Measurements from ENCODE around the gene TAF1A. TPM values are rescaled to one million over a fixed set of nuclear protein-coding genes. Genes with fewer than 3 reads are reported as not detected.

Gene TAF1A
- total RNA-seq, 2 donors from 2014 or later, result 16.2 to 24.9 TPM

DNA sequence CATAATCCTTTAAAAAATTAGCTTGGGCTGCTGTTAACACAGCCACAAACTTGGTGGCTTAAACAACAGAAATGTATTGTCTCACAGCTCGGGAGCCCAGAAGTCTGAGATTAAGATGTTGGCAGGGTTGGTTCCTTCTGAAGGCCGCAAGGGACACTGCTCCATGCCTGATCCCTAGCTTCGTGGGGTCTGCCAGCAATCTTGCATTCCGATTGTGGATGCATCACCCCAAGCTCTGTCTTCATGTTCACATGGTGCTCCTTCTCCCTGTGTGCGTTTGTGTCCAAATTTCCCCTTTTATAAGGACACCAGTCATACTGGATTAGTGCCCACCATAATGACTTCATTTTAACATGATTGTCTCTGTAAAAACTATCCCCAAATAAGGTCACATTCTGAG is 36.9 kb downstream of the TAF1A start:
- H3K27me3 ChIP-seq (ENCODE audit: control insufficient read depth, insufficient read depth, low read length, poor library complexity, severe bottlenecking), result no peaks in the 10 kb centered on the region
- DNase-seq, result no peak
- H3K4me3 ChIP-seq (ENCODE audit: low read length), result no peak overlapping the region
- no peaks in the 10 kb centered on the region for H3K4me1 ChIP-seq (ENCODE audit: control insufficient read depth, insufficient read depth, low read length)
- Mint-ChIP-seq H3K4me1 (peaks cover 6% of the 10 kb centered on the region), H3K27me3 (ENCODE audit: insufficient read depth) (no peaks in the 10 kb centered on the region), H3K27ac (no peak overlapping the region), H3K9me3 (no peaks in the 10 kb centered on the region), H3K4me3 (no peak overlapping the region), H3K36me3 (ENCODE audit: low read depth) (peaks cover 20% of the 10 kb centered on the region)
- no peak overlapping the region for H3K27ac ChIP-seq (ENCODE audit: low read depth, low read length)
- H3K36me3 ChIP-seq (ENCODE audit: control insufficient read depth, insufficient read depth, low read length), result peaks cover 27% of the 10 kb centered on the region
- H3K9ac ChIP-seq (ENCODE audit: extremely low read depth, low read length, poor library complexity, severe bottlenecking), result no peak overlapping the region
- H3K9me3 ChIP-seq (ENCODE audit: control insufficient read depth, low read length), result no peaks in the 10 kb centered on the region
- TF ChIP-seq, protein P1, sequence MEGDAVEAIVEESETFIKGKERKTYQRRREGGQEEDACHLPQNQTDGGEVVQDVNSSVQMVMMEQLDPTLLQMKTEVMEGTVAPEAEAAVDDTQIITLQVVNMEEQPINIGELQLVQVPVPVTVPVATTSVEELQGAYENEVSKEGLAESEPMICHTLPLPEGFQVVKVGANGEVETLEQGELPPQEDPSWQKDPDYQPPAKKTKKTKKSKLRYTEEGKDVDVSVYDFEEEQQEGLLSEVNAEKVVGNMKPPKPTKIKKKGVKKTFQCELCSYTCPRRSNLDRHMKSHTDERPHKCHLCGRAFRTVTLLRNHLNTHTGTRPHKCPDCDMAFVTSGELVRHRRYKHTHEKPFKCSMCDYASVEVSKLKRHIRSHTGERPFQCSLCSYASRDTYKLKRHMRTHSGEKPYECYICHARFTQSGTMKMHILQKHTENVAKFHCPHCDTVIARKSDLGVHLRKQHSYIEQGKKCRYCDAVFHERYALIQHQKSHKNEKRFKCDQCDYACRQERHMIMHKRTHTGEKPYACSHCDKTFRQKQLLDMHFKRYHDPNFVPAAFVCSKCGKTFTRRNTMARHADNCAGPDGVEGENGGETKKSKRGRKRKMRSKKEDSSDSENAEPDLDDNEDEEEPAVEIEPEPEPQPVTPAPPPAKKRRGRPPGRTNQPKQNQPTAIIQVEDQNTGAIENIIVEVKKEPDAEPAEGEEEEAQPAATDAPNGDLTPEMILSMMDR (conservative IDR thresholded peaks at IDR 0.05), result no peak
- 84 to 95% methylated on average over 5 of the region's 5 CpGs for WGBS, 2 experiments (ENCODE audit: insufficient coverage in 1 of 2, insufficient read length in 1 of 2)

DNA sequence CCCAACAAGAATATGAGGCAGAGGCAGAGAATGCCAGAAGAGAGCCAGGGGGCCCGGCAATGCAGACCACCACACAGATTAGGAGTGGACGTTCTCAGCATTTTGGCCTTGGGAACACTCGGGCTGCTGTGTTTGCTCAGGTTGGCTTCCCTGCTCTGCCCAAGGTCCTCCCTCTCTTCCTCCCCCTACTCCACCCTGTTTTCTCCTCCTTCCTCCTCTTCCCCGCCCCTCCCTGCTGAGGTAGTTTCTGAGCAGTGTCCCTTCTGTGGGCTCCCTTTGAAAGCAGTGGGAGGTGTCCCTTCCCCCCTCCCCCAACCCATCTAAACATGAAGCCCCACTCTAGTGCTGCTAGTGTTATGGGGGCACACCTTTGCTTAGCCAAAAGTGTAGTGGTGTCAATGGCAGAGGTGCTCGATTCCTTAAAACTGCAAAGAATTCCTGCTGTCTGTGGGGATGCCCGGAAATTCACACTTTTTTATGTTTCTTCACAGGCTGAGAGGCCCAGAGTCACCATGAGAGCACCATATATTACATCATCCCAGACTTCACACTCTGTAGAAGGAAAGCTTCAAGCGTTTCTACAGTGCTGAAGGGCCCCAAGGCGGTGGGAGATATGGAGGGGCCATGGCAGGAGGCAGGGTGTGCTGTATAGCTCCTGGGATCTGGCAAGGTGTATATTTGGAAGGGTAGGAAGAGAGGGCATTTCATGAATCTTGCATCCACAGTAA is 41.6 kb downstream of the TAF1A start, which contains the start of gene HHIPL2:
HHIPL2 (minus strand) TSS at position 161 of the 728 bp plus-strand sequence; CDS start at position 101, 60 bp downstream.
- Histone ChIP-seq H3K27me3 (ENCODE audit: control insufficient read depth, insufficient read depth, low read length, poor library complexity, severe bottlenecking) (no peaks in the 10 kb centered on the region), H3K4me1 (ENCODE audit: control insufficient read depth, insufficient read depth, low read length) (no peaks in the 10 kb centered on the region), H3K4me3 (ENCODE audit: low read length) (no peak within 1 kb of the TSS), H3K36me3 (ENCODE audit: control insufficient read depth, insufficient read depth, low read length) (no peaks in the 10 kb centered on the region), H3K27ac (ENCODE audit: low read depth, low read length) (no peak within 1 kb of the TSS), H3K9ac (ENCODE audit: extremely low read depth, low read length, poor library complexity, severe bottlenecking) (no peak within 1 kb of the TSS), H3K9me3 (ENCODE audit: control insufficient read depth, low read length) (no peaks in the 10 kb centered on the region)
- 74 to 80% methylated on average over 4 to 8 of the region's 8 CpGs for WGBS, 2 experiments (ENCODE audit: insufficient coverage in 1 of 2, insufficient read length in 1 of 2)
- peak; percentile 49 for DNase-seq
- Mint-ChIP-seq H3K4me1 (peaks cover 21% of the 10 kb centered on the region), H3K4me3 (no peak within 1 kb of the TSS), H3K9me3 (no peaks in the 10 kb centered on the region), H3K27me3 (ENCODE audit: insufficient read depth) (no peaks in the 10 kb centered on the region), H3K36me3 (ENCODE audit: low read depth) (no peaks in the 10 kb centered on the region), H3K27ac (peak within 1 kb of the TSS; percentile 66)
- TF ChIP-seq, protein P1 (conservative IDR thresholded peaks at IDR 0.05), result no peak

DNA sequence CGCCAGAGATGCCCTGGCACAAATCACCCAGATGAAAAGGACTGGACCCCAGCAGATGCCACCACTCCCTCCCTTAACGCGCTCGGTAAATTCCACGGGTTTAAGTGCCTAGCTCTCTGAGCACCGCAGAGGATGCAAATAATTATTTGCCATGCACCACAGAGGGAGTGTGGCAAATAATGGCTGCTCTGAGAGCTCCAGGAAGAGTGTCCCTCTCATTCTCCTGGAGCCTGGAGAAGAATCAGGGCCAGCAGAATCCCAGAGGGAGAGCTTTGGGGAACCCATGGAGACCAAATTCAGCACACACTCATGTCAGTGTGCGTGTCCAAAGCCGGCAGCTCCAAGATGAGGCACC is 42.5 kb downstream of the TAF1A start:
- Mint-ChIP-seq H3K27me3 (ENCODE audit: insufficient read depth) (no peaks in the 10 kb centered on the region), H3K4me3 (no peak overlapping the region), H3K4me1 (peaks cover 21% of the 10 kb centered on the region), H3K36me3 (ENCODE audit: low read depth) (no peaks in the 10 kb centered on the region), H3K27ac (peak overlapping the region; percentile 66), H3K9me3 (no peaks in the 10 kb centered on the region)
- DNase-seq, result no peak
- Histone ChIP-seq H3K4me3 (ENCODE audit: low read length) (no peak overlapping the region), H3K27ac (ENCODE audit: low read depth, low read length) (no peak overlapping the region), H3K36me3 (ENCODE audit: control insufficient read depth, insufficient read depth, low read length) (no peaks in the 10 kb centered on the region), H3K4me1 (ENCODE audit: control insufficient read depth, insufficient read depth, low read length) (no peaks in the 10 kb centered on the region), H3K27me3 (ENCODE audit: control insufficient read depth, insufficient read depth, low read length, poor library complexity, severe bottlenecking) (no peaks in the 10 kb centered on the region), H3K9me3 (ENCODE audit: control insufficient read depth, low read length) (no peaks in the 10 kb centered on the region), H3K9ac (ENCODE audit: extremely low read depth, low read length, poor library complexity, severe bottlenecking) (no peak overlapping the region)
- TF ChIP-seq, protein P1 (conservative IDR thresholded peaks at IDR 0.05), result no peak
- WGBS, 2 experiments (ENCODE audit: insufficient coverage in 1 of 2, insufficient read length in 1 of 2), result 79 to 87% methylated on average over 4 to 8 of the region's 8 CpGs
